DMS153 (cell line): ENCODE data around the gene NHSL2.
"Not testable (repeated sequence)": the region's sequence is repeated elsewhere in the genome, so short reads cannot be mapped to it uniquely, and the experiment has no call there.

Source experiments
- DNase-seq: peaks from one replicate; lab custom pipeline; 2025; lab: John Stamatoyannopoulos, UW

Gene NHSL2

GRCh38 chrX:71923516-71923915, 12.9 kb downstream of the NHSL2 start:
- no peak for DNase-seq

- DNase-seq = no peak
Observed at GRCh38 chrX:71927040-71927439, 16.4 kb downstream of the NHSL2 start.

- no peak for DNase-seq
Observed at GRCh38 chrX:71928856-71929255, 18.2 kb downstream of the NHSL2 start.

GRCh38 chrX:71930298-71930697, 19.7 kb downstream of the NHSL2 start:
- no peak for DNase-seq

GRCh38 chrX:71935476-71935875, 24.8 kb downstream of the NHSL2 start:
- peak; percentile 2 for DNase-seq

GRCh38 chrX:71936632-71937031, 26.0 kb downstream of the NHSL2 start:
- no peak for DNase-seq

- no peak for DNase-seq
Observed at GRCh38 chrX:71938371-71938770, 27.7 kb downstream of the NHSL2 start.

GRCh38 chrX:71941145-71941544, 30.5 kb downstream of the NHSL2 start:
- DNase-seq = no peak

- DNase-seq = no peak
Observed at GRCh38 chrX:71941776-71942175, 31.1 kb downstream of the NHSL2 start.

- DNase-seq = no peak
Observed at GRCh38 chrX:71944369-71944768, 33.7 kb downstream of the NHSL2 start.

- DNase-seq = no peak
Observed at GRCh38 chrX:71945237-71945805, 34.7 kb downstream of the NHSL2 start.

- no peak for DNase-seq
Observed at GRCh38 chrX:71949363-71949762, 38.7 kb downstream of the NHSL2 start.

- no peak for DNase-seq
Observed at GRCh38 chrX:71949844-71950445, 39.3 kb downstream of the NHSL2 start.

- DNase-seq = no peak
Observed at GRCh38 chrX:71953391-71953790, 42.7 kb downstream of the NHSL2 start.

GRCh38 chrX:71953946-71954345, 43.3 kb downstream of the NHSL2 start:
- no peak for DNase-seq

GRCh38 chrX:71954458-71954857, 43.8 kb downstream of the NHSL2 start:
- no peak for DNase-seq

- no peak for DNase-seq
Observed at GRCh38 chrX:71955530-71956120, 45.0 kb downstream of the NHSL2 start.

- no peak for DNase-seq
Observed at GRCh38 chrX:71958281-71958675, 47.6 kb downstream of the NHSL2 start.

GRCh38 chrX:71964184-71964583, 53.5 kb downstream of the NHSL2 start:
- DNase-seq = not testable (repeated sequence)

- DNase-seq = no peak
Observed at GRCh38 chrX:71974916-71975315, 64.3 kb downstream of the NHSL2 start.

- DNase-seq = no peak
Observed at GRCh38 chrX:71976753-71977152, 66.1 kb downstream of the NHSL2 start.

- DNase-seq = no peak
Observed at GRCh38 chrX:71978164-71978563, 67.5 kb downstream of the NHSL2 start.

- no peak for DNase-seq
Observed at GRCh38 chrX:71989768-71990426, 79.3 kb downstream of the NHSL2 start.
